Thoracic aorta (tissue), 2 donors: ENCODE data around the gene HLF. TPM values are rescaled to one million over a fixed set of nuclear protein-coding genes. Genes with fewer than 3 reads are reported as not detected.

Source experiments
- ATAC-seq: fragments of 150-250 bp; one replicate; pipeline ENCODE4 v1.8.0; 2017; ENCODE audit warnings: low read depth; ENCODE audit not compliant: insufficient number of reproducible peaks, low FRiP score
- DNase-seq: peaks from one replicate; pipeline ENCODE4 v3.0.0-alpha.2; 2020; ENCODE audit warnings: low spot score
- H3K27ac ChIP-seq, 2 donors: fragments of 200-600 bp; sonication (generic); 1 replicate in 1 of 2; 2 replicates in 1 of 2; pipeline ENCODE4 v1.5.1; 2016; ENCODE audit warnings: mild to moderate bottlenecking in 2 of 2, moderate library complexity in 2 of 2
- H3K27me3 ChIP-seq: fragments of 200-600 bp; sonication (generic); replicated peaks from 2 replicates; pipeline ENCODE4 v1.6.0; 2016; ENCODE audit warnings: mild to moderate bottlenecking; ENCODE audit not compliant: insufficient read depth
- H3K36me3 ChIP-seq: fragments of 200-600 bp; sonication (generic); one replicate; pipeline ENCODE4 v1.5.1; 2016
- H3K4me1 ChIP-seq, 2 donors: fragments of 200-600 bp; sonication (generic); 1 replicate in 1 of 2; 2 replicates in 1 of 2; pipeline versions ENCODE4 v1.5.1 to v1.6.0; 2016; ENCODE audit warnings: low read depth in 2 of 2, mild to moderate bottlenecking in 1 of 2; ENCODE audit not compliant: control insufficient read depth in 1 of 2
- H3K4me3 ChIP-seq: fragments of 200-600 bp; sonication (generic); 2 replicates; pipeline ENCODE4 v1.5.1; 2016; ENCODE audit warnings: mild to moderate bottlenecking
- H3K9me3 ChIP-seq: fragments of 200-600 bp; sonication (generic); 2 replicates; pipeline ENCODE4 v1.5.1; 2016
- total RNA-seq, 2 donors: library from RNA; depleted of rRNA; stranded (reverse); fragments of >200 nt; gene quantifications; one replicate each; pipeline versions ENCODE4 v1.1.0 to v1.2.3, GENCODE V29; 2016
- TF ChIP-seq, protein P1 (sequence below): fragments of 200-600 bp; sonication (generic); IDR thresholded peaks from one replicate; pipeline ENCODE4 v1.5.1; 2019; ENCODE audit warnings: antibody characterized with exemption

The HLF gene
- total RNA-seq, 2 donors from 2014 or later: 10.2 to 12.5 TPM

DNA sequence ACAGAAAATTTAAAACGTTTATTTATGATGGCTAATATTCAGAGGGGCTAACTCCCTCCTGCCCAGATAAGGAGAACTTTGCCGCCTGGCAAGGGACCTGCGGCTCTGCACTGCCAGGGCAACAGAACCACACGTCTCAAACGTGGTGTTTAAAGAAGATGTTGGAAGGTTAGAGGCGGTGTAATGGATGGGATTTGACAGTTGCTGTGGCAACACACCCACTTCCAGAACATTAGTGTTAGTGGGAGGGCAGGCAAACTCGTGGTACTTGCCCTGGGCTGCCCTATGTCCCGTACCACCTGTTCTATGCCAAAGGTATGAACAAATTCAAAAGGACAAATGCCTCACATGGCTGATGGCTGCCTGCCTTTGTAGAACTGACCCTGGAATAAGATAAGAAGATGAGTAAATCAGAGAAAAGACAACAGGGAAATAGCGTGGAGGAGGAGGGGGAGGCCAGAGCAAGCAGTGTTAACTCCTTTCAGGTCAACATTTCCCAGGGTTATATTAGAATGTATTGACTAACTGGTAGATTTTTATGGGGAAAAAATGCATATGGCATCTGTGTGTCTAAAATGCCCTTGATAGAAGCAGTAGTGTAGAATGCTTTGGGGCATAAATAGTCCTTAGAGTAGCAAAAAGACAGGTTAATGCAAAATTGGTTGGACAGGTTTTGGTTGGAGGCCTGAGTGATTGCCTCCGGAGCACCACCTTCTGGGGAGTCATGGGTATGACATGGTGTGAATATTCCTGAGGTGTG, 30.8 kb downstream of the HLF start:
- H3K4me1 ChIP-seq: peaks cover 4 to 26% of the 10 kb centered on the region in 2 donors
- TF ChIP-seq, protein P1, sequence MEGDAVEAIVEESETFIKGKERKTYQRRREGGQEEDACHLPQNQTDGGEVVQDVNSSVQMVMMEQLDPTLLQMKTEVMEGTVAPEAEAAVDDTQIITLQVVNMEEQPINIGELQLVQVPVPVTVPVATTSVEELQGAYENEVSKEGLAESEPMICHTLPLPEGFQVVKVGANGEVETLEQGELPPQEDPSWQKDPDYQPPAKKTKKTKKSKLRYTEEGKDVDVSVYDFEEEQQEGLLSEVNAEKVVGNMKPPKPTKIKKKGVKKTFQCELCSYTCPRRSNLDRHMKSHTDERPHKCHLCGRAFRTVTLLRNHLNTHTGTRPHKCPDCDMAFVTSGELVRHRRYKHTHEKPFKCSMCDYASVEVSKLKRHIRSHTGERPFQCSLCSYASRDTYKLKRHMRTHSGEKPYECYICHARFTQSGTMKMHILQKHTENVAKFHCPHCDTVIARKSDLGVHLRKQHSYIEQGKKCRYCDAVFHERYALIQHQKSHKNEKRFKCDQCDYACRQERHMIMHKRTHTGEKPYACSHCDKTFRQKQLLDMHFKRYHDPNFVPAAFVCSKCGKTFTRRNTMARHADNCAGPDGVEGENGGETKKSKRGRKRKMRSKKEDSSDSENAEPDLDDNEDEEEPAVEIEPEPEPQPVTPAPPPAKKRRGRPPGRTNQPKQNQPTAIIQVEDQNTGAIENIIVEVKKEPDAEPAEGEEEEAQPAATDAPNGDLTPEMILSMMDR: peak; percentile 93
- ATAC-seq: peak; percentile 60
- H3K4me3 ChIP-seq: no peak overlapping the region
- no peaks in the 10 kb centered on the region for H3K36me3 ChIP-seq
- H3K27me3 ChIP-seq: no peaks in the 10 kb centered on the region
- no peaks in the 10 kb centered on the region for H3K9me3 ChIP-seq
- DNase-seq: no peak
- H3K27ac ChIP-seq: peak overlapping the region; percentile 63 to 77

- DNase-seq: no peak
- Histone ChIP-seq H3K36me3 (no peaks in the 10 kb centered on the region), H3K4me3 (no peak overlapping the region), H3K4me1 (peaks cover 4 to 24% of the 10 kb centered on the region in 2 donors), H3K27me3 (no peaks in the 10 kb centered on the region), H3K9me3 (no peaks in the 10 kb centered on the region), H3K27ac (no peak overlapping the region)
- TF ChIP-seq, protein P1: no peak
- ATAC-seq: no peak
Observed at GRCh38 chr17:55296171-55296695, 31.5 kb downstream of the HLF start.

DNA sequence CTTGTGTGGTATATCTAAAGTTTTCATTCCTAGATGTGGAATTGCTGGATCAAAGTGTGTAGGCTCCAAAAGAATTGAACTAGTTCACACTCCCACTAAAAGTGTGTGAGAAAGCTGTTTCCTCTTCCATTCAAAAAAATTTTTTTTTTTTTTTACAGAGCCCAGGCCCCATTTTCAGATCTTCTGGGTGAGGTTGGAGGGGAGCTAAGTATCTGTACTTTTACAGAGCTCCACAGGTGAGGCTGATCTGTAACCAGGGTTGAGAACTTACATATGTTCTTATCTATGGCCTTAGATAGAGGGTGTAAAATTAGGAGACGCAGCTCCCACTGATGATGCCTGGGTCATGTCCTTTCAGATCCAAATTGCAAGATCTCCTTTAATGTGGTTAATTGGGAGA, 31.9 kb downstream of the HLF start:
- TF ChIP-seq, protein P1: no peak
- Histone ChIP-seq H3K27me3 (no peaks in the 10 kb centered on the region), H3K27ac (no peak overlapping the region), H3K36me3 (no peaks in the 10 kb centered on the region), H3K4me1 (peaks cover 4 to 26% of the 10 kb centered on the region in 2 donors), H3K9me3 (no peaks in the 10 kb centered on the region), H3K4me3 (no peak overlapping the region)
- DNase-seq: no peak
- ATAC-seq: no peak

- H3K27ac ChIP-seq: no peak overlapping the region
- H3K27me3 ChIP-seq: no peaks in the 10 kb centered on the region
- DNase-seq (no peak), ATAC-seq (no peak)
- no peaks in the 10 kb centered on the region for H3K36me3 ChIP-seq
- peaks cover 4 to 38% of the 10 kb centered on the region in 2 donors for H3K4me1 ChIP-seq
- H3K4me3 ChIP-seq: no peak overlapping the region
- TF ChIP-seq, protein P1: no peak
- no peaks in the 10 kb centered on the region for H3K9me3 ChIP-seq
Observed at GRCh38 chr17:55298111-55298730, 33.5 kb downstream of the HLF start.

DNA sequence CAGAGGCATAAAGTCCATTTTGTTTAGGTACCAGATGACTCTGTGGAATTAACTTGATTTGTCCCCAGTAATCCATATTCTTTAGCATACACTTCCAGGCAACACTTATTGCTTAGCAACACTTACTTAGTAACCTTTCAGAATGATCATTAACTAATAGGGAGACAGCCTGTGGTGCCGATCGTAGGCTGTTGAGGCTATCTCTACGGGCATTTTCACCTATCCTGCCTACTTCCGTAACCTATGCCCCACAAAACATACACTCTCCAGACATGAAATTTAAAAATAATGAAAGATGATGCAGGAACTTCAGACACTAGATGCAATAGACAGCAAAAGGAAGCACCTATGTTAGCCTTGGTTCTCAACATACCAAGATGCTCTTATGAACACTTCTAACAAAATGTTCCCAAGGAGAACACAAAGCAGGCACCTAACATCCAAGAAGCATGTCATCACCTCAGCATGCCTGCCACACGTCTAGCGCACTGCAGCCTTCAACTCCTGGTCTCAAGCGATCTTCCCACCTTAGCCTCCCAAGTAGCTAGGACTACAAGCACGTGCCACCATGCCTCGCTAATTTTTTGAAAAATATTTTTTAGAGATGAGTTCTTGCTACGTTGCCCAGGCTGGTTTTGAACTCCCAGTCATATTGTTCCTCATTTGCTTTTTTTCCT, 34.5 kb downstream of the HLF start:
- Histone ChIP-seq H3K9me3 (no peaks in the 10 kb centered on the region), H3K4me1 (peaks cover 4 to 43% of the 10 kb centered on the region in 2 donors), H3K27ac (no peak overlapping the region), H3K36me3 (no peaks in the 10 kb centered on the region), H3K27me3 (no peaks in the 10 kb centered on the region), H3K4me3 (no peak overlapping the region)
- TF ChIP-seq, protein P1: no peak
- DNase-seq: no peak
- ATAC-seq: no peak
